ENCODE data around the gene CHMP2A.
A peak's percentile ranks its signal among the peaks of the same experiment; 100 is the strongest.
"Not testable (repeated sequence)": the region's sequence is repeated elsewhere in the genome, so short reads cannot be mapped to it uniquely, and the experiment has no call there.

The CHMP2A gene

DNA sequence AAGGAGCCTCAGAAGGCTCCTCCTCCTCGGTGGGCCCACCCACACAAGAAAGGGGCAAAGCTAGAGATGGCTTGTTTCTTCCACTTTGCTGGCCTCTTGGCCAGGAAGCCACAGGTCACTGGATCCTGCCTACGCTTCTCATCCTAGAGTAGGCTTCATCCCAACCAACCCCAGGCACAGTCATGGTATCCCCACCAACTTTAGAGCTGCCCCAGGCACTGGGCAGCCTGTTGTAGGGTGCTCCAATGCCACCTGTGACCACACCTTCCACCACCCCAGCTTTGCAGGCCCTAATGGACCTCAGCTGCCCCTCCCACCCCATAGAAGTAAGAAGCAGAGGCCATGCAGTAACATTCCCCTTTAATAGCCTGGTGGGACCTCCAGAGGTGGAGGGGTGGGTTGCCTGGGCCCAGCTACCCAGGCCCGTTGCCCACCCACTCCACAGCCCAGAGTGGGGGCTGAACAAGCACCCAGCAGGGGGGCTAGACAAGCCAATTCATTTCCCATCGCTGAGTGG, 522 bp upstream of the CHMP2A start:
- no peak for DNase-seq (ENCODE audit: low spot score)

DNA sequence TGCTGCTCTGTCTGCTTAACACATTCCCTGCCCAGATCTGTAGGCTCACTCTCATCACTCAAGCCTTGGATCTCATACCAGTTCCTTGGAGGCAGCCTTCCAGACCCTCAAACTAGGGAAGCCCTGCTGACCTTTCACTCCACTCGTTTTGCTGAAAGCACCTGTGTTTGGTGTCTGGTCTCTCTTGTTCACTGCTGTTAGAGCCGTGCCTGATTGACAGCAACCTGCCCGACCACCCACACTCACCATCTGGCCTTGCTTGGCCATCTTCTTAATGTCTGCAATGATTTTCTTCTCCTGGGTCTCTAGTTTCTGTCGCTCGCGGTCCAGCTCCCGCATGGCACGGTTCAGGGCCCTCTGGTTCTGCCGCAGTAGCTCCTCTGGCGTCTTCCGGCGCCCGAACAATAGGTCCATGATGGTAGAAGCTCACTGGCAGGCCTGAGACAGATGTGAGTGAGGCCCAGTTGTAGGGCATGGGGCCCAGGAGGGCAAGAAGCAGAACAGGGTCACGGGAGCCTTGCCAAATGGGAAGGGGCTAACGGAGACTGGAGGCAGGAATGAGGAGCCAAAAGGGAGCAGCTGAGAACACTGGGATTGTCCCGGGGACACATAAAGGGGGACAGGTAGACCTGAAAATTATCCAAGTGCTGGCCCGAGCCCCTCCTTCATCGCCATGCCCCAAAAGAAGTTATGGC, 959 bp downstream of the CHMP2A start:
- no peak for DNase-seq (ENCODE audit: low spot score)

GRCh38 chr19:58552655-58553054, 2.2 kb downstream of the CHMP2A start:
- no peak for DNase-seq (ENCODE audit: low spot score)

GRCh38 chr19:58551577-58552471, 3.1 kb downstream of the CHMP2A start:
- no peak for DNase-seq (ENCODE audit: low spot score)

- DNase-seq (ENCODE audit: low spot score): no peak
These were observed 3.8 kb downstream of the CHMP2A start for GRCh38 chr19:58551123-58551497.

- no peak for DNase-seq (ENCODE audit: low spot score)
These were observed 4.4 kb downstream of the CHMP2A start for GRCh38 chr19:58550362-58551122.

GRCh38 chr19:58549664-58550361, 5.1 kb downstream of the CHMP2A start:
- no peak for DNase-seq (ENCODE audit: low spot score)

- DNase-seq (ENCODE audit: low spot score): no peak
These were observed 5.8 kb downstream of the CHMP2A start for GRCh38 chr19:58548859-58549663.

DNA sequence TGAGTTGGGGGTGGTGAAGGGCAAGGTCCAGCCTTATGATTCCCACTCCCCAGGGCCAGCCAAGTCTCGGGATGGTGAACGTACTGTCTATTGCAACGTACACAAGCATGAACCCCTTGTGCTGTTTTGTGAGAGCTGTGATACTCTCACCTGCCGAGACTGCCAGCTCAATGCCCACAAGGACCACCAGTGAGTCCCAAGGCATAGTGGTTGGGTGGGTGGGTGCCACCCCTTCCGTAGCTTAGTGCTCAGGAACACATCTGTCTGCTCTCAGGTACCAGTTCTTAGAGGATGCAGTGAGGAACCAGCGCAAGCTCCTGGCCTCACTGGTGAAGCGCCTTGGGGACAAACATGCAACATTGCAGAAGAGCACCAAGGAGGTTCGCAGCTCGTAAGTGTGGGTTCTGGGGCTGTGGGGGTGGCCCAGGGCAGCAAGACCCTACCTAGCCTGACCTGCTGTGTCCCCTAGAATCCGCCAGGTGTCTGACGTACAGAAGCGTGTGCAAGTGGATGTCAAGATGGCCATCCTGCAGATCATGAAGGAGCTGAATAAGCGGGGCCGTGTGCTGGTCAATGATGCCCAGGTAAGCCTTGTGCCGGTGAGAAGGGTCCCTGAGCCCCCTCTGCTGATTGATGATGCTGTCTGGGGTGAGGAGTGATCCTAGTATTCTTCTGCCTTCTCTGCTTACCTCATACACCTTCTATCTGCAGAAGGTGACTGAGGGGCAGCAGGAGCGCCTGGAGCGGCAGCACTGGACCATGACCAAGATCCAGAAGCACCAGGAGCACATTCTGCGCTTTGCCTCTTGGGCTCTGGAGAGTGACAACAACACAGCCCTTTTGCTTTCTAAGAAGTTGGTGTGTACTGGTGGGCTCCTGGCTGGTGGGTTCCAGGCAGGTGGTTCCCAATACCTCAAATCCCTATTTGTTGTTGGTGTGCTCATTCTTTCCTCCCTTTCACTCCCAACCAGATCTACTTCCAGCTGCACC, 7.3 kb downstream of the CHMP2A start:
- DNase-seq (ENCODE audit: low spot score): no peak

DNA sequence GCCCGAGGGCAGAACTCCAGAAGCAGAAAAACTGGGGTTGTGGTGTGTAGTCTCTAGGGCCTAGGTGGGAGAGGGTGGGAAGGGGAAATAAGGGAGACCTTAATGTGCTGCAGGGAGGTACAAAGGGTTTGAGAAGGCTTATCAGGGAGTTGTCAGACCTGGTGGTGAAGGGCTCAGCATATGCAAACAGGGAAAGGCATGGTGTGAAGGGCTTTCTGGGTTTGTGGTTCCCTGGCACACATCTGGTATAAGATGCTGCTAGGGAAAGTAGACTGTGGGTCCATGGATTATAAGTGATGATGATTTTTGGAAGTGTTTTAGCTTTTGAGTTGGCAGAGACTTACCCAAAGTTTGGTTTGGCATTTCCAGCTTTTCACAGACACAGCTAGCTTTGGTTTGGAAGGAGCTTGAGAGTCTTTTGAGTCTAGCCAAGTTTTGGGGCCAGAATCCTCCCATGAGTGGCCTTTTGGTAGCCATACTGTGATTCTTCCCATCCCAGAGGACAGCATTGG, 8.8 kb downstream of the CHMP2A start:
- no peak for DNase-seq (ENCODE audit: low spot score)

DNA sequence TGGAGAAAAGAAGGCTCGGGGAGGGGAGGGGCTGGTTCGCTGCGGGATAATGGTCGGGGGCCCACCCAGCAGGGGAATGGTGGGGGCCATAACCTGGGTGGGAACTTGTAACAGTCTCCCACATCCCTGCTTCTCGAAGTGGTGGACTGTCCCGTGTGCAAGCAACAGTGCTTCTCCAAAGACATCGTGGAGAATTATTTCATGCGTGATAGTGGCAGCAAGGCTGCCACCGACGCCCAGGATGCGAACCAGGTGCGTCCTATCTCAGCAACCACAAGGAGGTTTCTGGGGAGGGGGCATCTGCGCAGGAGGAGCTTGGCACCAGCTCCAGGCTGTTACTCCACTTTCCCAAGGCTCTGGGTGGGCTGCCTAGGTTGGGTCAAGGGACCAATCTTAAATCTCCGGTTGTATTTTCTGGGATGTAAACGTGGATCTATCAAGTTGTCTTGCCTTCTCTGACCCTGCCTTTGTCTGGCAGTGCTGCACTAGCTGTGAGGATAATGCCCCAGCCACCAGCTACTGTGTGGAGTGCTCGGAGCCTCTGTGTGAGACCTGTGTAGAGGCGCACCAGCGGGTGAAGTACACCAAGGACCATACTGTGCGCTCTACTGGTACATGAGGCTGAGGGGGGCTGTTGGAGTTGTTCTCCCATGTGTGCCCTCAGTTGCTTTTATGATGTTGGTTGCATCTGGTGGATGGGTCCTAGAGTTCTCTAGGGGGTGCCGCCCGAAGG, 9.5 kb downstream of the CHMP2A start:
- DNase-seq (ENCODE audit: low spot score): no peak

GRCh38 chr19:58544591-58545285, 10.2 kb downstream of the CHMP2A start:
- no peak for DNase-seq (ENCODE audit: low spot score)

- DNase-seq (ENCODE audit: low spot score): peak; percentile 99
These were observed 10.9 kb downstream of the CHMP2A start, which contains the start of gene TRIM28 for GRCh38 chr19:58543826-58544590. Gene TRIM28, plus strand, starts transcription at chr19:58544064. Its CDS starts 694 bp downstream, at chr19:58544758.

DNA sequence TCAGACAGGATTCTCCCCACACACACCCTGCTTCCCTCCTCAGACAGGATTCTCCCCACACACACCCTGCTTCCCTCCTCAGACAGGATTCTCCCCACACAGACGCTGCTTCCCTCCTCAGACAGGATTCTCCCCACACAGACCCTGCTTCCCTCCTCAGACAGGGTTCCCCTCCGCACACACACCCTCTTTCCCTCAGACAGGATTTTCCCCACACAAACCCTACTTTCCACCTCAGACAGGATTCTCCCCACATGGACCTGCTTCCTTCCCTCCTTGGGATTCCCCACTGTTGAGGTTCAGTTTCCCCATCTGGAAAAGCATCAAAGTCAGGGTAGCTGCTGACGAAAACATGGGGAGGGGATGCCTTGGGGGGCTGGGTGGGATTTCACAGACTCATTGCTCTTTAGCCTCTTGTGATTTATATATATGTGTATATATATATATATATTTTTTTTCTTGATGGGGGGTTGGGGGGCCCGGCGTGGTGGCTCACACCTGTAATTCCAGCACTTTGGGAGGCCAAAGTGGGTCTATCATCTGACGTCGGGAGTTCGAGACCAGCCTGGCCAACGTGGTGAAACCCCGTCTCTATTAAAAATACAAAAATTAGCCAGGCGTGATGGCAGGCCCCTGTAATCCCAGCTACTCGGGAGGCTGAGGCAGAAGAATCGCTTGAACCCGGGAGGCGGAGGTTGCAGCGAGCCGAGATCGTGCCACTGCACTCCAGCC, 12.1 kb downstream of the CHMP2A start:
- DNase-seq (ENCODE audit: low spot score): not testable (repeated sequence)

- not testable (repeated sequence) for DNase-seq (ENCODE audit: low spot score)
These were observed 15.7 kb downstream of the CHMP2A start for GRCh38 chr19:58539169-58539559.
